ENCODE data around the gene ECD.

Gene ECD

GRCh38 chr10:73092830-73093229 is 75.0 kb downstream of the ECD start:
- no peaks in the 10 kb centered on the region for H3K36me3 ChIP-seq (ENCODE audit: control insufficient read depth in 2 of 2, insufficient read depth in 2 of 2, low read length in 2 of 2)
- H3K27ac ChIP-seq (ENCODE audit: low read depth in 2 of 2, low read length in 2 of 2), result no peak overlapping the region
- H3K9me3 ChIP-seq (ENCODE audit: control insufficient read depth in 2 of 2, low read length in 2 of 2), result no peaks in the 10 kb centered on the region
- H3K4me1 ChIP-seq (ENCODE audit: control insufficient read depth in 2 of 2, insufficient read depth in 2 of 2, low read length in 2 of 2), result peaks cover 8 to 11% of the 10 kb centered on the region in 2 donors
- no peak overlapping the region for H3K9ac ChIP-seq (ENCODE audit: low read depth in 1 of 2, low read length in 2 of 2)
- H3K4me3 ChIP-seq (ENCODE audit: low read length in 2 of 2), result no peak overlapping the region
- no peaks in the 10 kb centered on the region for H3K27me3 ChIP-seq (ENCODE audit: control insufficient read depth in 2 of 2, insufficient read depth in 2 of 2, low read length in 2 of 2)

- H3K4me3 ChIP-seq (ENCODE audit: low read length in 2 of 2), result no peak overlapping the region
- no peaks in the 10 kb centered on the region for H3K36me3 ChIP-seq (ENCODE audit: control insufficient read depth in 2 of 2, insufficient read depth in 2 of 2, low read length in 2 of 2)
- H3K9me3 ChIP-seq (ENCODE audit: control insufficient read depth in 2 of 2, low read length in 2 of 2), result no peaks in the 10 kb centered on the region
- no peaks in the 10 kb centered on the region for H3K4me1 ChIP-seq (ENCODE audit: control insufficient read depth in 2 of 2, insufficient read depth in 2 of 2, low read length in 2 of 2)
- no peak overlapping the region for H3K27ac ChIP-seq (ENCODE audit: low read depth in 2 of 2, low read length in 2 of 2)
- H3K9ac ChIP-seq (ENCODE audit: low read depth in 1 of 2, low read length in 2 of 2), result no peak overlapping the region
- H3K27me3 ChIP-seq (ENCODE audit: control insufficient read depth in 2 of 2, insufficient read depth in 2 of 2, low read length in 2 of 2), result no peaks in the 10 kb centered on the region
These were observed 79.5 kb downstream of the ECD start for GRCh38 chr10:73088304-73088703.

DNA sequence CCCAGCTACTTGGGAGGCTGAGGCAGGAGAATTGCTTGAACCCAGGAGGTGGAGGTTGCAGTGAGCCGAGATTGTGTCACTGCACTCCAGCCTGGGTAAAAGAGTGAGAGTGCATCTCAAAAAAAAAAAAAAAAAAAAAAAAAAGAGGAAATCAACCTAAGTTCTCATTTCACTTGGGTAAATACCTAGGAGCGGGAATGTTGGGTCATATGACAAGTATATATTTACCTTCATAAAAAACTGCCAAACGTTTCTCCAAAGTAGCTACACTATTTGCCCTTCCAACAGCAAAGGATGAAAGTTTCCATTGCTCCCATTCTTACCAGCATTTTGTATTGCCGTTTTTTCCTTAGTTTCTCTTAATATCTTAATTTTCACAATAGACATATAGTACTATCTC is 81.0 kb downstream of the ECD start:
- Histone ChIP-seq H3K9me3 (ENCODE audit: control insufficient read depth in 2 of 2, low read length in 2 of 2) (no peaks in the 10 kb centered on the region), H3K4me3 (ENCODE audit: low read length in 2 of 2) (no peak overlapping the region), H3K4me1 (ENCODE audit: control insufficient read depth in 2 of 2, insufficient read depth in 2 of 2, low read length in 2 of 2) (no peaks in the 10 kb centered on the region), H3K27ac (ENCODE audit: low read depth in 2 of 2, low read length in 2 of 2) (no peak overlapping the region), H3K9ac (ENCODE audit: low read depth in 1 of 2, low read length in 2 of 2) (no peak overlapping the region), H3K36me3 (ENCODE audit: control insufficient read depth in 2 of 2, insufficient read depth in 2 of 2, low read length in 2 of 2) (no peaks in the 10 kb centered on the region), H3K27me3 (ENCODE audit: control insufficient read depth in 2 of 2, insufficient read depth in 2 of 2, low read length in 2 of 2) (no peaks in the 10 kb centered on the region)

DNA sequence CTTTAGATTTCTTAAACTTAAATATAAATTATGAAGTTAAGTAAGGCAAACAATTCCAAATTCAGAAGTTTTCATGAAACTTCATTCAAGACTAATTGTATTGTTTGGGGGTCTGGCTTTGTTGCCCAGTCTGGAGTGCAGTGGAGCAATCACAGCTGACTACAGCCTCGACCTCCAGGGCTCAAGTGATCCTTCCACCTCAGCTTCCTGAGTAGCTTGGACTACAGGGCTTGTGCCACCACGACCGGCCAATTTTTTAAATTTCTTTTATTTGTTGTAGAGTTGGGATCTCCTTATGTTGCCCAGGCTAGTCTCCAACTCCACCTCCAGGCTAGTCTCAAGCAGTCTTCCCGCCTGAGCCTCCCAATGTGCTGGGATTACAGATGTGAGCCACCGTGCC is 83.6 kb downstream of the ECD start:
- Histone ChIP-seq H3K9me3 (ENCODE audit: control insufficient read depth in 2 of 2, low read length in 2 of 2) (no peaks in the 10 kb centered on the region), H3K4me3 (ENCODE audit: low read length in 2 of 2) (no peak overlapping the region), H3K4me1 (ENCODE audit: control insufficient read depth in 2 of 2, insufficient read depth in 2 of 2, low read length in 2 of 2) (no peaks in the 10 kb centered on the region), H3K27ac (ENCODE audit: low read depth in 2 of 2, low read length in 2 of 2) (no peak overlapping the region), H3K27me3 (ENCODE audit: control insufficient read depth in 2 of 2, insufficient read depth in 2 of 2, low read length in 2 of 2) (no peaks in the 10 kb centered on the region), H3K9ac (ENCODE audit: low read depth in 1 of 2, low read length in 2 of 2) (no peak overlapping the region), H3K36me3 (ENCODE audit: control insufficient read depth in 2 of 2, insufficient read depth in 2 of 2, low read length in 2 of 2) (no peaks in the 10 kb centered on the region)

Measured in mucosa of rectum (tissue), 2 donors.